ENCODE measurements around the gene NEIL3.

NEIL3 gene

DNA sequence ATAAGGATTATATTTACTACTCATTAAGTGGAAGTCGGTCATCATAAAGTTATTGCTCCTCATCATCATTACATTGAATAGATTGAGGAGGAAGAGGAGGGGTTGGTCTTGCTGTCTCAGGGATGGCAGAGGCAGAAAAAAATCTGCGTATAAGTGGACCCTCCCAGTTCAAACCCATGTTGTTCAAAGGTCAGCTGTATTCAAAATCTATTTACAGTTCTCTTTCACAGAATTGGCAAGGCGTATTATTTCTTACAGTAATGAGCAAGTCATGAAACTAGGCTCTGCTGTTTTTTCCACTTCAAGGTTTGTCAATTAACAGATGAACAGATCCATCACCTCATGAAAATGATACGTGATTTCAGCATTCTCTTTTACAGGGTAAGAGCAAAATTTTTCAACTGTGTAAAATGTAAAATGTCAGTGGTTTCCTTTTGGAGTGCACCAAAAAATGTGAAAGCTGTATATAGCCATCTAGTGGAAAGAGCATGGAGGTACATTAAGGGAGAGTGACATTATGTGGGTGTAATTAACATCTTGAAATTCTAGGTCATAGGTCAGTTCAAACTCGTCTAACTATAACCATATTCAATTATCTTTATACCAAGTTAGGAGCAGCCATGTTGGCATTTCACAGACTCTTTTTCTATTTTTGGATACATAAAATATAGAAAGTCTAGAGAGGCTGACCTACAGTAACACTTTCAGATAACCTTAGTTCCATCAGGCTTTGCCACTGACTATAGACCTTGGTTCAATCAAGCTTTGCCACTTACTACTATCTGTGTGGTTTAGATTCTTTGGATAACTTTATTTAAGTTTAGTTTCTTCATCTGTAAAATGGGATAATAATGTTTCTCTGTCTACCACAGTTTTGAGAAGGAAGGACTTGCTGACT, 30.1 kb downstream of the NEIL3 start:
- TF ChIP-seq, protein P1, sequence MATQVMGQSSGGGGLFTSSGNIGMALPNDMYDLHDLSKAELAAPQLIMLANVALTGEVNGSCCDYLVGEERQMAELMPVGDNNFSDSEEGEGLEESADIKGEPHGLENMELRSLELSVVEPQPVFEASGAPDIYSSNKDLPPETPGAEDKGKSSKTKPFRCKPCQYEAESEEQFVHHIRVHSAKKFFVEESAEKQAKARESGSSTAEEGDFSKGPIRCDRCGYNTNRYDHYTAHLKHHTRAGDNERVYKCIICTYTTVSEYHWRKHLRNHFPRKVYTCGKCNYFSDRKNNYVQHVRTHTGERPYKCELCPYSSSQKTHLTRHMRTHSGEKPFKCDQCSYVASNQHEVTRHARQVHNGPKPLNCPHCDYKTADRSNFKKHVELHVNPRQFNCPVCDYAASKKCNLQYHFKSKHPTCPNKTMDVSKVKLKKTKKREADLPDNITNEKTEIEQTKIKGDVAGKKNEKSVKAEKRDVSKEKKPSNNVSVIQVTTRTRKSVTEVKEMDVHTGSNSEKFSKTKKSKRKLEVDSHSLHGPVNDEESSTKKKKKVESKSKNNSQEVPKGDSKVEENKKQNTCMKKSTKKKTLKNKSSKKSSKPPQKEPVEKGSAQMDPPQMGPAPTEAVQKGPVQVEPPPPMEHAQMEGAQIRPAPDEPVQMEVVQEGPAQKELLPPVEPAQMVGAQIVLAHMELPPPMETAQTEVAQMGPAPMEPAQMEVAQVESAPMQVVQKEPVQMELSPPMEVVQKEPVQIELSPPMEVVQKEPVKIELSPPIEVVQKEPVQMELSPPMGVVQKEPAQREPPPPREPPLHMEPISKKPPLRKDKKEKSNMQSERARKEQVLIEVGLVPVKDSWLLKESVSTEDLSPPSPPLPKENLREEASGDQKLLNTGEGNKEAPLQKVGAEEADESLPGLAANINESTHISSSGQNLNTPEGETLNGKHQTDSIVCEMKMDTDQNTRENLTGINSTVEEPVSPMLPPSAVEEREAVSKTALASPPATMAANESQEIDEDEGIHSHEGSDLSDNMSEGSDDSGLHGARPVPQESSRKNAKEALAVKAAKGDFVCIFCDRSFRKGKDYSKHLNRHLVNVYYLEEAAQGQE (IDR thresholded peaks at IDR 0.05; ENCODE audit: insufficient replicate concordance, low read depth): no peak
- no peak for TF ChIP-seq SPI1 (IDR thresholded peaks at IDR 0.05; ENCODE audit: borderline replicate concordance, low read depth)
- no peak for TF ChIP-seq GABPA (IDR thresholded peaks at IDR 0.05; ENCODE audit: low read depth)
- TF ChIP-seq POLR2AphosphoS5 (IDR thresholded peaks at IDR 0.05; ENCODE audit: low read depth): no peak
- TF ChIP-seq, protein P2, sequence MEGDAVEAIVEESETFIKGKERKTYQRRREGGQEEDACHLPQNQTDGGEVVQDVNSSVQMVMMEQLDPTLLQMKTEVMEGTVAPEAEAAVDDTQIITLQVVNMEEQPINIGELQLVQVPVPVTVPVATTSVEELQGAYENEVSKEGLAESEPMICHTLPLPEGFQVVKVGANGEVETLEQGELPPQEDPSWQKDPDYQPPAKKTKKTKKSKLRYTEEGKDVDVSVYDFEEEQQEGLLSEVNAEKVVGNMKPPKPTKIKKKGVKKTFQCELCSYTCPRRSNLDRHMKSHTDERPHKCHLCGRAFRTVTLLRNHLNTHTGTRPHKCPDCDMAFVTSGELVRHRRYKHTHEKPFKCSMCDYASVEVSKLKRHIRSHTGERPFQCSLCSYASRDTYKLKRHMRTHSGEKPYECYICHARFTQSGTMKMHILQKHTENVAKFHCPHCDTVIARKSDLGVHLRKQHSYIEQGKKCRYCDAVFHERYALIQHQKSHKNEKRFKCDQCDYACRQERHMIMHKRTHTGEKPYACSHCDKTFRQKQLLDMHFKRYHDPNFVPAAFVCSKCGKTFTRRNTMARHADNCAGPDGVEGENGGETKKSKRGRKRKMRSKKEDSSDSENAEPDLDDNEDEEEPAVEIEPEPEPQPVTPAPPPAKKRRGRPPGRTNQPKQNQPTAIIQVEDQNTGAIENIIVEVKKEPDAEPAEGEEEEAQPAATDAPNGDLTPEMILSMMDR (IDR thresholded peaks at IDR 0.05; ENCODE audit: insufficient read depth, low read length): peak; percentile 52
- Histone ChIP-seq H3K27me3 (ENCODE audit: insufficient read depth, poor library complexity, severe bottlenecking) (no peaks in the 10 kb centered on the region), H3K27ac (replicated peaks) (no peak overlapping the region), H3K4me3 (replicated peaks; ENCODE audit: insufficient read depth, low read length) (no peak overlapping the region)
- DNase-seq (ENCODE audit: low read depth in 1 of 2, low spot score in 1 of 2): peak in 1 of 2 experiments; percentile 20

DNA sequence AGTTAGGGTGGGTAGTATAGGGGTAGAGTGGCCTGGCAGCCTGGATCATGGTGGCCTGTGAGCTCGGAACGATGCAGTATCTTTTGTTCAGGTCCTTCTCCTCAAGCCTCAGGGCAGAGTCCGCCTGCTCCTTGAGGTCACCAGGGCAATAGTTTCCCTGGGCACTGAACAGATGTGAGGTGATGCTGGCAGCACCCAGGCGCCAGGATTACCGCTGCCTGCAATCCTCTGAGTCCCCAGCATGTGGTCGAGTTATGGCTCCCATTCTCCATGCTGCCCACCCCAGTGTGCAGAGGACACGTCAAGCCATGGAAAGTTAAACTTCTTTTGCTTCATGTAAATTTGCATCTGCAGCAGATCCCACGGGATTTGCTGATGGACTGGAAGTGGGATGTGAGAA, 38.7 kb downstream of the NEIL3 start:
- Histone ChIP-seq H3K4me3 (replicated peaks; ENCODE audit: insufficient read depth, low read length) (no peak overlapping the region), H3K27ac (replicated peaks) (no peak overlapping the region), H3K27me3 (ENCODE audit: insufficient read depth, poor library complexity, severe bottlenecking) (no peaks in the 10 kb centered on the region)
- DNase-seq (ENCODE audit: low read depth in 1 of 2, low spot score in 1 of 2): no peak
- TF ChIP-seq, protein P1 (IDR thresholded peaks at IDR 0.05; ENCODE audit: insufficient replicate concordance, low read depth): no peak
- TF ChIP-seq POLR2AphosphoS5 (IDR thresholded peaks at IDR 0.05; ENCODE audit: low read depth): no peak
- TF ChIP-seq GABPA (IDR thresholded peaks at IDR 0.05; ENCODE audit: low read depth): no peak
- TF ChIP-seq SPI1 (IDR thresholded peaks at IDR 0.05; ENCODE audit: borderline replicate concordance, low read depth): no peak
- TF ChIP-seq, protein P2 (IDR thresholded peaks at IDR 0.05; ENCODE audit: insufficient read depth, low read length): no peak

DNA sequence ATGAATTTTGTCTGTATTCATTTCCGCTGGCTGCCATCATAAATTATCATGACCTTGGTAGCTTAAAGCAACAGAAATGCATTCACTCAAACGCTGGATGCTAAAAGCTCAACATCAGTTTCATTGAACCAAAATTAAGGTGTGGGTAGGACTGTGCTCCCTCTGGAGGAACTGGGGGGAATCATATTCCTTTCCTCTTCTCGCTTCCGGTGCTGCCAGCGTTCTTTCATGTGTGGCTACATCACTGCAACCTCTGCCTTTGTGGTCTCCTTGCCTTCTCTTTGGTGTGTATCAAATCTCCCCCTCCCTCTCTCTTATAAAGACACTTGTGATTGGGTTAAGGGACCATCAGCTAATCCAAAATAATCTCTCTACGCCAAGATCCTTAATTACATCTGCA, 39.5 kb downstream of the NEIL3 start:
- no peaks in the 10 kb centered on the region for H3K27me3 ChIP-seq (ENCODE audit: insufficient read depth, poor library complexity, severe bottlenecking)
- TF ChIP-seq POLR2AphosphoS5 (IDR thresholded peaks at IDR 0.05; ENCODE audit: low read depth) (no peak), GABPA (IDR thresholded peaks at IDR 0.05; ENCODE audit: low read depth) (no peak), SPI1 (IDR thresholded peaks at IDR 0.05; ENCODE audit: borderline replicate concordance, low read depth) (no peak)
- TF ChIP-seq, protein P1 (IDR thresholded peaks at IDR 0.05; ENCODE audit: insufficient replicate concordance, low read depth): no peak
- TF ChIP-seq, protein P2 (IDR thresholded peaks at IDR 0.05; ENCODE audit: insufficient read depth, low read length): no peak
- no peak for DNase-seq (ENCODE audit: low read depth in 1 of 2, low spot score in 1 of 2)

More for the DNA sequence above, 39.5 kb downstream of the NEIL3 start:
- Histone ChIP-seq H3K27ac (replicated peaks) (no peak overlapping the region), H3K4me3 (replicated peaks; ENCODE audit: insufficient read depth, low read length) (no peak overlapping the region)
